Measurements from ENCODE around the gene SNX14. TPM values are rescaled to one million over a fixed set of nuclear protein-coding genes. Genes with fewer than 3 reads are reported as not detected.

The SNX14 gene
- total and polyA plus RNA-seq, 2 of the 8 experiments (the other 6 are each of a cell fraction or from before 2014, with no cell fraction given) = 11.9 to 24.2 TPM

- Histone ChIP-seq H3K27ac (ENCODE audit: low read depth, low read length) (no peak overlapping the region), H3K36me3 (ENCODE audit: control insufficient read depth in 2 of 4, insufficient read depth in 4 of 4, low read length in 3 of 4) (peaks cover 22 to 80% (median 53%) of the 10 kb centered on the region in 4 experiments), H3K56ac (replicated peaks; ENCODE audit: insufficient read length, low read depth, low read length) (no peak overlapping the region), H4K20me1 (replicated peaks in 1 of 2; ENCODE audit: control insufficient read depth in 1 of 2, insufficient read depth in 2 of 2, low read length in 2 of 2) (peaks cover 25 to 34% of the 10 kb centered on the region in 2 experiments), H4K8ac (ENCODE audit: extremely low read depth, insufficient read depth, low read length) (no peak overlapping the region), H3K23ac (ENCODE audit: insufficient read length) (no peak overlapping the region), H3K18ac (ENCODE audit: extremely low read depth, low read length) (no peak overlapping the region), H2AFZ (ENCODE audit: low read length) (no peak overlapping the region), H3K79me2 (ENCODE audit: control insufficient read depth in 1 of 2, insufficient read depth in 2 of 2, low read length in 2 of 2) (peaks cover 44 to 98% of the 10 kb centered on the region in 2 experiments), H3K9me3 (ENCODE audit: insufficient read depth in 2 of 2, low read depth in 1 of 2, low read length in 1 of 2) (no peaks in the 10 kb centered on the region), H3K4ac (replicated peaks; ENCODE audit: insufficient read length, low read depth, low read length) (no peak overlapping the region), H3K4me2 (ENCODE audit: insufficient read depth in 1 of 2, low read depth in 2 of 2, low read length in 2 of 2) (no peak overlapping the region), H3K23me2 (ENCODE audit: low read depth, low read length) (0 out of 2 replicates have a peak, but pooled peaks cover 5% of the 10 kb centered on the region), H3K9ac (replicated peaks in 1 of 4; ENCODE audit: extremely low read depth in 1 of 4, low read depth in 3 of 4, low read length in 3 of 4) (no peak overlapping the region), H2BK15ac (ENCODE audit: low read length) (no peak overlapping the region), H3K27me3 (replicated peaks in 1 of 4; ENCODE audit: control insufficient read depth in 3 of 4, extremely low read depth in 1 of 4, insufficient read depth in 3 of 4, low read length in 3 of 4) (no peaks in the 10 kb centered on the region), H3K4me1 (replicated peaks in 1 of 4; ENCODE audit: control insufficient read depth in 3 of 4, insufficient read depth in 4 of 4, low read length in 3 of 4) (peaks cover 0 to 4% (median 0%) of the 10 kb centered on the region in 4 experiments; a peak in 1 of 7 replicates), H4K91ac (replicated peaks; ENCODE audit: insufficient read length, low read length) (no peak overlapping the region), H4K5ac (ENCODE audit: insufficient read length, low read depth, low read length) (no peak overlapping the region), H3K14ac (ENCODE audit: insufficient read length) (no peak overlapping the region), H3K4me3 (ENCODE audit: extremely low read depth in 1 of 4, insufficient read depth in 2 of 4, low read depth in 3 of 4, low read length in 4 of 4) (no peak overlapping the region), H2BK120ac (replicated peaks; ENCODE audit: low read depth, low read length) (no peak overlapping the region), H2BK12ac (ENCODE audit: low read depth, low read length) (no peak overlapping the region), H2BK20ac (ENCODE audit: low read length) (no peak overlapping the region), H2AK5ac (ENCODE audit: low read depth, low read length) (no peak overlapping the region), H2BK5ac (ENCODE audit: low read depth, low read length) (no peak overlapping the region), H3K79me1 (ENCODE audit: low read depth, low read length) (no peaks in the 10 kb centered on the region; the same call in 1 of the 2 replicates)
- DNase-seq (ENCODE audit: low read depth in 1 of 2, low spot score in 2 of 2) (no peak), FAIRE-seq (no peak)
- ChIA-PET CTCF (ENCODE audit: partially characterized antibody) (no interaction called here), POLR2A (ENCODE audit: partially characterized antibody) (interaction anchor here (1.0 to 25.2 kb wide), 5 partner anchors 8 to 39 kb away, joined by 3 to 890 read pairs (median 6); no protein-coding TSS in a partner anchor)
- WGBS, 2 experiments (ENCODE audit: extremely low coverage in 1 of 2, insufficient coverage in 1 of 2, insufficient read length in 1 of 2, insufficient replicate concordance in 2 of 2, low coverage in 1 of 2, low lambda C conversion rate in 2 of 2, missing lambda C conversion rate in 1 of 2) = 73 to 100% methylated on average over 1 to 3 of the region's 3 CpGs
- no peak for TF ChIP-seq JUN (IDR thresholded peaks at IDR 0.05; ENCODE audit: low read depth, low read length)
- TF ChIP-seq ATF3 (IDR thresholded peaks at IDR 0.05; ENCODE audit: insufficient read depth, low read depth, low read length) = no peak
Measured at GRCh38 chr6:85637579-85637978, 43.9 kb upstream of the SNX14 start.

Data from H1 (cell line).